ENCODE results near the gene RASSF8.

GRCh38 chr12:25942709-25943108, 15.8 kb upstream of the RASSF8 start:
- TF ChIP-seq CTCF (IDR thresholded peaks at IDR 0.05) (no peak), POLR2A (IDR thresholded peaks at IDR 0.05) (no peak)
